Endodermal cell (in vitro differentiated cells): ENCODE results near the gene QTRT2. TPM values are rescaled to one million over a fixed set of nuclear protein-coding genes. Genes with fewer than 3 reads are reported as not detected.

ENCODE experiments used
- DNase-seq: peaks from one replicate; pipeline ENCODE4 v3.0.0-alpha.2; 2017
- H3K27ac ChIP-seq: 2 replicates; pipeline ENCODE4 v1.5.1; 2013; ENCODE audit warnings: mild to moderate bottlenecking, low read depth, low read length, moderate library complexity
- H3K27me3 ChIP-seq: 2 replicates; pipeline ENCODE4 v1.6.1; 2013; ENCODE audit warnings: mild to moderate bottlenecking, low read length, moderate library complexity; ENCODE audit not compliant: insufficient read depth, control insufficient read depth, poor library complexity, severe bottlenecking
- H3K36me3 ChIP-seq: 2 replicates; pipeline ENCODE4 v1.7.0; 2013; ENCODE audit warnings: mild to moderate bottlenecking, low read length, moderate library complexity; ENCODE audit not compliant: control insufficient read depth, insufficient read depth
- H3K4me1 ChIP-seq: one replicate; pipeline ENCODE4 v1.7.0; 2013; ENCODE audit warnings: low read length; ENCODE audit not compliant: control insufficient read depth, insufficient read depth
- H3K4me3 ChIP-seq: 2 replicates; pipeline ENCODE4 v1.5.1; 2013; ENCODE audit warnings: mild to moderate bottlenecking, low read length, moderate library complexity
- H3K9ac ChIP-seq: 2 replicates; pipeline ENCODE4 v1.6.1; 2013; ENCODE audit warnings: mild to moderate bottlenecking, low read length, moderate library complexity; ENCODE audit not compliant: poor library complexity, severe bottlenecking; ENCODE audit errors: extremely low read depth
- H3K9me3 ChIP-seq: 2 replicates; pipeline ENCODE4 v1.6.1; 2013; ENCODE audit warnings: mild to moderate bottlenecking, low read length, moderate library complexity; ENCODE audit not compliant: control insufficient read depth
- H3K27ac Mint-ChIP-seq: 2 replicates; pipeline ENCODE4 v1.8.0; 2020; ENCODE audit warnings: mixed read lengths
- H3K27me3 Mint-ChIP-seq: 2 replicates; pipeline ENCODE4 v1.8.0; 2021; ENCODE audit warnings: mild to moderate bottlenecking, mixed read lengths; ENCODE audit not compliant: insufficient read depth
- H3K36me3 Mint-ChIP-seq: 2 replicates; pipeline ENCODE4 v1.8.0; 2020; ENCODE audit warnings: low read depth, mixed read lengths
- H3K4me1 Mint-ChIP-seq: 2 replicates; pipeline ENCODE4 v1.8.0; 2020; ENCODE audit warnings: mixed read lengths
- H3K4me3 Mint-ChIP-seq: 2 replicates; pipeline ENCODE4 v1.8.0; 2020; ENCODE audit warnings: mild to moderate bottlenecking, moderate library complexity, mixed read lengths
- H3K9me3 Mint-ChIP-seq: 2 replicates; pipeline ENCODE4 v1.8.0; 2020; ENCODE audit warnings: mild to moderate bottlenecking, mixed read lengths
- CTCF ChIP-seq: fragments of 200-600 bp; sonication (generic); conservative IDR thresholded peaks from 2 replicates; pipeline ENCODE4 v1.5.0; 2021; ENCODE audit warnings: antibody characterized with exemption, mild to moderate bottlenecking
- WGBS, 2 experiments: methylation state at CpG; one replicate each; pipeline versions ENCODE4 v1.1.5 to v1.1.7; 2013; ENCODE audit warnings: missing lambda C conversion rate in 2 of 2, mixed read lengths in 1 of 2; ENCODE audit not compliant: insufficient coverage in 1 of 2, insufficient read length in 1 of 2; 5-methylcytosine and 5-hydroxymethylcytosine counted together
- total RNA-seq, 2 donors: library from RNA; stranded (reverse); fragmentation: NEBNext Ultra II Directional in 1 of 2; extraction: Animal tissue kit (Norgen Biotek cat#: 25700) in 1 of 2; gene quantifications; 2 replicates in 1 of 2; 3 replicates in 1 of 2; pipeline ENCODE4 v1.2.1, GENCODE V29; 2021

QTRT2 gene
- total RNA-seq, 2 donors from 2014 or later = 33.0 to 37.7 TPM

- Histone ChIP-seq H3K27ac (no peak overlapping the region), H3K4me3 (no peak overlapping the region), H3K36me3 (peaks cover 91% of the 10 kb centered on the region), H3K9me3 (no peaks in the 10 kb centered on the region), H3K4me1 (no peaks in the 10 kb centered on the region), H3K9ac (no peak overlapping the region), H3K27me3 (no peaks in the 10 kb centered on the region)
- Mint-ChIP-seq H3K27ac (no peak overlapping the region), H3K27me3 (no peaks in the 10 kb centered on the region), H3K4me1 (no peaks in the 10 kb centered on the region), H3K9me3 (no peaks in the 10 kb centered on the region), H3K4me3 (no peak overlapping the region), H3K36me3 (peaks cover 90% of the 10 kb centered on the region)
- no peak for DNase-seq
- 92 to 100% methylated on average over 3 to 6 of the region's 6 CpGs for WGBS, 2 experiments
- no peak for TF ChIP-seq CTCF
These were observed 20.2 kb downstream of the QTRT2 start for GRCh38 chr3:114076711-114077110.

GRCh38 chr3:114078126-114078525 is 21.6 kb downstream of the QTRT2 start:
- H3K27me3 Mint-ChIP-seq = no peaks in the 10 kb centered on the region
- H3K36me3 ChIP-seq = peaks cover 91% of the 10 kb centered on the region

GRCh38 chr3:114079761-114080160 is 23.2 kb downstream of the QTRT2 start:
- Histone ChIP-seq H3K4me3 (no peak overlapping the region), H3K9me3 (no peaks in the 10 kb centered on the region), H3K27me3 (no peaks in the 10 kb centered on the region), H3K36me3 (peaks cover 93% of the 10 kb centered on the region), H3K4me1 (no peaks in the 10 kb centered on the region), H3K27ac (no peak overlapping the region), H3K9ac (no peak overlapping the region)
- Mint-ChIP-seq H3K27ac (no peak overlapping the region), H3K36me3 (peaks cover 90% of the 10 kb centered on the region), H3K4me1 (peaks cover 9% of the 10 kb centered on the region), H3K9me3 (no peaks in the 10 kb centered on the region), H3K4me3 (no peak overlapping the region), H3K27me3 (no peaks in the 10 kb centered on the region)
- TF ChIP-seq CTCF = no peak
- 93% methylated on average over 5 of the region's 5 CpGs for WGBS, 2 experiments
- DNase-seq = no peak

More at GRCh38 chr3:114078126-114078525, 21.6 kb downstream of the QTRT2 start:
- TF ChIP-seq CTCF = no peak
- H3K27ac ChIP-seq = no peak overlapping the region
- no peak overlapping the region for H3K4me3 ChIP-seq
- no peak for DNase-seq
- H3K36me3 Mint-ChIP-seq = peaks cover 93% of the 10 kb centered on the region
- no peaks in the 10 kb centered on the region for H3K27me3 ChIP-seq
- H3K9me3 Mint-ChIP-seq = no peaks in the 10 kb centered on the region
- H3K4me1 Mint-ChIP-seq = peaks cover 4% of the 10 kb centered on the region
- H3K4me3 Mint-ChIP-seq = no peak overlapping the region
- H3K27ac Mint-ChIP-seq = no peak overlapping the region
- no peaks in the 10 kb centered on the region for H3K4me1 ChIP-seq
- no peaks in the 10 kb centered on the region for H3K9me3 ChIP-seq
- no peak overlapping the region for H3K9ac ChIP-seq
